Activated CD8-positive, alpha-beta T cell treated with anti-CD3 and anti-CD28 coated beads for 36 hours (primary cell): ENCODE data around the gene NEB. TPM values are rescaled to one million over a fixed set of nuclear protein-coding genes. Genes with fewer than 3 reads are reported as not detected.

Experiments used
- ATAC-seq: fragments of 200-7000 bp; cut with Tn5 transposase; one replicate; pipeline ENCODE4 v1.10.0; 2021; ENCODE audit warnings: mild to moderate bottlenecking, moderate library complexity
- CTCF ChIA-PET: fragments of 350-600 bp; sonication (Branson Sonifier 250); formaldehyde crosslinking; loops from one replicate; lab custom pipeline; 2021; ENCODE audit warnings: antibody characterized with exemption; lab: Charles Lee
- POLR2A ChIA-PET: fragments of 350-600 bp; sonication (Branson Sonifier 250); formaldehyde crosslinking; loops from one replicate; lab custom pipeline; 2021; ENCODE audit warnings: antibody characterized with exemption; lab: Charles Lee
- DNase-seq: peaks from one replicate; pipeline ENCODE4 v3.0.0-alpha.2; 2020
- H3K27ac Mint-ChIP-seq: one replicate; pipeline ENCODE4 v1.8.0; 2021; ENCODE audit warnings: mild to moderate bottlenecking, mixed read lengths
- H3K27me3 Mint-ChIP-seq: one replicate; pipeline ENCODE4 v1.8.0; 2021; ENCODE audit warnings: mixed read lengths
- H3K36me3 Mint-ChIP-seq: one replicate; pipeline ENCODE4 v1.8.0; 2021; ENCODE audit warnings: low read depth, mixed read lengths
- H3K4me1 Mint-ChIP-seq: one replicate; pipeline ENCODE4 v1.8.0; 2021; ENCODE audit warnings: low read depth, mixed read lengths
- H3K4me3 Mint-ChIP-seq: one replicate; pipeline ENCODE4 v1.8.0; 2021; ENCODE audit warnings: mild to moderate bottlenecking, moderate library complexity, mixed read lengths
- H3K9me3 Mint-ChIP-seq: one replicate; pipeline ENCODE4 v1.8.0; 2021; ENCODE audit warnings: mixed read lengths
- intact Hi-C: fragments of 100-400 bp; cut with micrococcal nuclease; formaldehyde crosslinking; loops from one replicate; pipeline ENCODE4 v1.10.0; 2022
- total RNA-seq, 2 experiments: library from RNA; stranded (reverse); gene quantifications; one replicate each; pipeline ENCODE4 v1.2.3, GENCODE V29; 2021
- TF ChIP-seq, protein P1 (sequence below): fragments of 200-600 bp; IDR thresholded peaks from one replicate; pipeline ENCODE4 v1.8.0; 2022; ENCODE audit warnings: antibody characterized with exemption, mild to moderate bottlenecking

Gene NEB
- total RNA-seq, 2 experiments from 2014 or later = 0.18 to 0.34 TPM

DNA sequence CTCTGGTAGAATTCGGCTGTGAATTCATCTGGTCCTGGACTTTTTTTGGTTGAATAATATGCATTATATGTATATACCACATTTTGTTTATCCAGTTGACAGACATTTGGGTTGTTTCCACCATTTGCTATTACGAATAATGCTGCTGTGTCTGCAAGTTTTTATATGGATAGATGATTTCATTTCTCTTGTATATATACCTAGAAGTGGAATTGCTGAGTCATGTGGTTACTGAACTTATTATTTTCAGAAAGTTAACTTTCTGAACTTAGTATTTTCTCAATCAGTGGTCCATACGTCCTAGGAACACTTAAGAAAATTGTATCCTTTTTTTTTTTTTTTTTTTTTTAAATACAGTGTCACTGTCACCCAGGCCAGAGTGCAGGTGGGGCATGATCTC is 261.3 kb downstream of the NEB start:
- ATAC-seq (no peak), DNase-seq (no peak)
- POLR2A ChIA-PET = no interaction called here
- intact Hi-C loops = no loop called here
- TF ChIP-seq, protein P1, sequence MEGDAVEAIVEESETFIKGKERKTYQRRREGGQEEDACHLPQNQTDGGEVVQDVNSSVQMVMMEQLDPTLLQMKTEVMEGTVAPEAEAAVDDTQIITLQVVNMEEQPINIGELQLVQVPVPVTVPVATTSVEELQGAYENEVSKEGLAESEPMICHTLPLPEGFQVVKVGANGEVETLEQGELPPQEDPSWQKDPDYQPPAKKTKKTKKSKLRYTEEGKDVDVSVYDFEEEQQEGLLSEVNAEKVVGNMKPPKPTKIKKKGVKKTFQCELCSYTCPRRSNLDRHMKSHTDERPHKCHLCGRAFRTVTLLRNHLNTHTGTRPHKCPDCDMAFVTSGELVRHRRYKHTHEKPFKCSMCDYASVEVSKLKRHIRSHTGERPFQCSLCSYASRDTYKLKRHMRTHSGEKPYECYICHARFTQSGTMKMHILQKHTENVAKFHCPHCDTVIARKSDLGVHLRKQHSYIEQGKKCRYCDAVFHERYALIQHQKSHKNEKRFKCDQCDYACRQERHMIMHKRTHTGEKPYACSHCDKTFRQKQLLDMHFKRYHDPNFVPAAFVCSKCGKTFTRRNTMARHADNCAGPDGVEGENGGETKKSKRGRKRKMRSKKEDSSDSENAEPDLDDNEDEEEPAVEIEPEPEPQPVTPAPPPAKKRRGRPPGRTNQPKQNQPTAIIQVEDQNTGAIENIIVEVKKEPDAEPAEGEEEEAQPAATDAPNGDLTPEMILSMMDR = no peak
- H3K9me3 Mint-ChIP-seq = no peaks in the 10 kb centered on the region
- no peak overlapping the region for H3K27ac Mint-ChIP-seq
- H3K4me3 Mint-ChIP-seq = no peak overlapping the region
- peaks cover 9% of the 10 kb centered on the region for H3K4me1 Mint-ChIP-seq
- no peaks in the 10 kb centered on the region for H3K27me3 Mint-ChIP-seq
- CTCF ChIA-PET = no interaction called here
- H3K36me3 Mint-ChIP-seq = peaks cover 72% of the 10 kb centered on the region

DNA sequence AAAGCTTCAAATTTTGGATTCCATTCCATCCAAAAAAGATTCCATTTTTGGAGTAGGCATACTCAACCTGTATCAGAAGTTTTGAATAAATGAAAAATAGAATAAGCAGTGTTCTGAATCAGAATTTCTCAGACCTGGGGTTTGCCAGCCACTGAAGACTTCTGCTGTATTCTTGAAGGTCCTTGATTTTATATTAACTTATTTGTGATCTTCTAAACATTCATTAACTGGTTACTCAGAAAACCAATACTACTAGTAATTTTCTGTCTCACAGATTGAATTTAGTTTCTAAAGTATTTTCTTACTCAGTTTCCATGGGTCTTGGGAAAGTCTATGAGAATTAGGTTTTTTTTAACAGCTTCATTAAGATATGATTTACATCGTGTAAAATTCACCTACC is 263.7 kb downstream of the NEB start:
- TF ChIP-seq, protein P1 = no peak
- Mint-ChIP-seq H3K9me3 (no peaks in the 10 kb centered on the region), H3K27me3 (no peaks in the 10 kb centered on the region), H3K4me1 (peaks cover 9% of the 10 kb centered on the region), H3K36me3 (peaks cover 78% of the 10 kb centered on the region), H3K4me3 (no peak overlapping the region), H3K27ac (no peak overlapping the region)
- ATAC-seq = no peak
- no peak for DNase-seq
- ChIA-PET CTCF (interaction anchor here (1.5 to 1.6 kb wide), 2 partner anchors 9 to 34 kb away, joined by 5 read pairs; no protein-coding TSS in a partner anchor), POLR2A (interaction anchor here (0.6 kb wide), 1 partner anchor 23 kb away, joined by 3 read pairs; no protein-coding TSS in a partner anchor)
- intact Hi-C loops = no loop called here

DNA sequence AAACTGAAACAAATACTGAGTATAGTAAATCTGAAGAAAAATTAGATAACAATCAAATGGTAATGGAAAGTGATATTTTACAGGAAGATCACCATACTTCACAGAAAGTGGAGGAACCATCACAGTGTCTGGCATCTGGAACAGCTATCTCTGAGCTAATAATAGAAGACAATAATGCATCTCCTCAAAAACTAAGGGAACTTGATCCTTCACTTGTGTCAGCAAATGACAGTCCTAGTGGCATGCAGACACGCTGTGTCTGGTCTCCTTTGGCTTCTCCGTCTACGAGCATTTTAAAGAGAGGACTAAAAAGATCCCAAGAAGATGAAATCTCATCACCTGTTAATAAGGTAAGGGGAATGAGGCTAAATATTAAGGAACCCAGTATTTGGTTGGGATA is 268.5 kb downstream of the NEB start:
- intact Hi-C loops = no loop called here
- TF ChIP-seq, protein P1 = no peak
- ATAC-seq (no peak), DNase-seq (no peak)
- ChIA-PET CTCF (interaction anchor here (1.7 kb wide), 1 partner anchor 29 kb away, joined by 4 read pairs; no protein-coding TSS in a partner anchor), POLR2A (interaction anchor here (0.6 to 0.8 kb wide), 2 partner anchors 16 to 19 kb away, joined by 3 read pairs; no protein-coding TSS in a partner anchor)
- Mint-ChIP-seq H3K9me3 (no peaks in the 10 kb centered on the region), H3K4me3 (no peak overlapping the region), H3K27ac (no peak overlapping the region), H3K4me1 (peaks cover 3% of the 10 kb centered on the region), H3K36me3 (peaks cover 84% of the 10 kb centered on the region), H3K27me3 (no peaks in the 10 kb centered on the region)

DNA sequence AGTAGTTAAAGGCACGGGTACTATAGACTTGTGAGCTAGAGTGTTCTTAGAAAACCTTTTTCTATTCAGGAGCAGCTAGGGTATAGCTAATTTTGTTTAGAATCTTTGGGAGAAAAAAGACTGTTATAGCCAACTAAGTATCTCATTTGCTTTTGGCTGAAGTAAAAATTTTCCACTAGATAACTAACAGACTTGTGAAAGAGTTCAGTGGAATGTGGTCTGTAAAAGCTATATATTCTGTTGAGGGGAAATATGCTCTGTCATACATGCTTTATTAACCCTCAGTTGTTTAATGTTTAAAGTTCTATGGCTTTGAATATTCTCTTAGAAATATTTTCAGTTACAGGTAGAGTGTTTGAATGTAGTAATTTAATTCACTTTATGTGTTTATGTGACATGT is 274.9 kb downstream of the NEB start:
- Mint-ChIP-seq H3K4me1 (peaks cover under 1% of the 10 kb centered on the region), H3K36me3 (peaks cover 55% of the 10 kb centered on the region), H3K27me3 (no peaks in the 10 kb centered on the region), H3K9me3 (no peaks in the 10 kb centered on the region), H3K27ac (no peak overlapping the region), H3K4me3 (no peak overlapping the region)
- ATAC-seq = no peak
- intact Hi-C loops = no loop called here
- CTCF ChIA-PET = interaction anchor here (1.1 to 2.0 kb wide), 2 partner anchors 22 to 566 kb away, joined by 4 to 7 read pairs; no protein-coding TSS in a partner anchor
- POLR2A ChIA-PET = no interaction called here
- no peak for DNase-seq
- TF ChIP-seq, protein P1 = no peak

DNA sequence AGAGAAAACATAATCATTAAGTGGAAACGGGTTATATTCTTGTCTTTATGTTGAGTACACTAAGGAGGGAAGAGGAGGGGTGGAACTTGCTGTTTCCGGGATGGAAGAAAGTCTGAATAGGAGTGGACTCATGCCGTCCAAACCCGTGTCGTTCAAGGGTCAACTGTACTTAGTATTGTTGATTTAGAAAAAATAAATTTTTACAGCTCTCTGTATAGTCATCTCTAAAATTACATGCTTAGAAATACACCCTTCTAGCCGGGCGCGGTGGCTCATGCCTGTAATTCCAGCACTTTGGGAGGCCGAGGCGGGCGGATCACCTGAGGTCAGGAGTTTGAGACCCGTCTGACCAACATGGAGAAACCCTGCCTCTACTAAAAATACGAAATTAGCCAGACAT is 295.1 kb downstream of the NEB start:
- no peak for ATAC-seq

More for the DNA sequence above, 295.1 kb downstream of the NEB start:
- no peak overlapping the region for H3K4me3 Mint-ChIP-seq
- no peaks in the 10 kb centered on the region for H3K9me3 Mint-ChIP-seq
- no peaks in the 10 kb centered on the region for H3K27me3 Mint-ChIP-seq
- no peak for DNase-seq
- H3K4me1 Mint-ChIP-seq = peaks cover 2% of the 10 kb centered on the region
- CTCF ChIA-PET = interaction anchor here (1.3 to 2.7 kb wide), 3 partner anchors 10 to 18 kb away, joined by 3 to 26 read pairs (median 4); no protein-coding TSS in a partner anchor
- TF ChIP-seq, protein P1 = no peak
- intact Hi-C loops = no loop called here
- peaks cover 47% of the 10 kb centered on the region for H3K36me3 Mint-ChIP-seq
- POLR2A ChIA-PET = no interaction called here
- no peak overlapping the region for H3K27ac Mint-ChIP-seq
